SK-N-SH (cell line): ENCODE data around the gene MUC5AC.

ENCODE experiments used
- MEF2A ChIP-seq: IDR thresholded peaks from 2 replicates; pipeline ENCODE4 v1.4.0; 2012; ENCODE audit warnings: low read depth, borderline replicate concordance
- YY1 ChIP-seq: IDR thresholded peaks from 2 replicates; pipeline ENCODE4 v1.4.0; 2012; ENCODE audit warnings: low read depth, mild to moderate bottlenecking
- TF ChIP-seq, protein P1 (sequence below): fragments of 150-350 bp; IDR thresholded peaks from 2 replicates; pipeline ENCODE4 v1.6.1; 2017; ENCODE audit warnings: antibody characterized with exemption, low read length, low read depth, borderline replicate concordance
- TF ChIP-seq, protein P2 (sequence below): fragments of 200-600 bp; sonication (generic); IDR thresholded peaks from 2 replicates; pipeline ENCODE4 v1.6.1; 2017; ENCODE audit warnings: antibody characterized with exemption, mild to moderate bottlenecking, moderate library complexity

DNA sequence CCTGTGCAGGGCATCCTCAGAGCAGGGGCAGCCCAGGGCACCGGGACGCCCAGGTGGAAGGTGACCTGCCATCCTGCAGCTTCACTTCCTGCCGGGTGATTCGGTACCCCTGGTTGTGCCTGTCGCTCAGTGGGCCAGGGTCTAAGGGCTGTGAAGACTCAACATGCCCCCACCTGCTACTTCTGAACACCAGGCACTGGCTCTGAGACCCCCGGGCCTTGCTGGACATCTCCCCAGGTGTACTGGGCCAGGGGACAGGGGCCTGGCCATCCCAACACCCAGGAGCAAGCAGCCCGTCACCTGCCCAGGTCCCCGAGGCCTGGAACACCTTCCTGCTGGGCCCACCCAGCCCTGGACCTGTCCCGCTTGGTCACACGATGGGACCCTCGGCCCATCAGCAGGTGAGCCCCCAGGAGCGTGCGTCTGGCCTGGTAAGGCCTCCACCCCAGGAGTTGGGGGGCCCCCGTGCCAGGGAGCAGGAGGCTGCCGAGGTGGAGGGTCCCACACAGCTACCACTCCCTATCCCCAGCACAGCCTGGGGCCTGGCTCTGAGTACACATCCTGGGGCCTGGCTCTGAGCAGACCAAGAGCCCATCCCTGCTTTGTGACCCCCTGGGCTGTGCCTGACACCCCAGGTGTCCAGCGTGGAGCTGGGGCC lies 61.2 kb downstream of the MUC5AC start:
- TF ChIP-seq, protein P1, sequence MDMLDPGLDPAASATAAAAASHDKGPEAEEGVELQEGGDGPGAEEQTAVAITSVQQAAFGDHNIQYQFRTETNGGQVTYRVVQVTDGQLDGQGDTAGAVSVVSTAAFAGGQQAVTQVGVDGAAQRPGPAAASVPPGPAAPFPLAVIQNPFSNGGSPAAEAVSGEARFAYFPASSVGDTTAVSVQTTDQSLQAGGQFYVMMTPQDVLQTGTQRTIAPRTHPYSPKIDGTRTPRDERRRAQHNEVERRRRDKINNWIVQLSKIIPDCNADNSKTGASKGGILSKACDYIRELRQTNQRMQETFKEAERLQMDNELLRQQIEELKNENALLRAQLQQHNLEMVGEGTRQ, result no peak
- TF ChIP-seq YY1 (no peak), MEF2A (no peak)
- TF ChIP-seq, protein P2, sequence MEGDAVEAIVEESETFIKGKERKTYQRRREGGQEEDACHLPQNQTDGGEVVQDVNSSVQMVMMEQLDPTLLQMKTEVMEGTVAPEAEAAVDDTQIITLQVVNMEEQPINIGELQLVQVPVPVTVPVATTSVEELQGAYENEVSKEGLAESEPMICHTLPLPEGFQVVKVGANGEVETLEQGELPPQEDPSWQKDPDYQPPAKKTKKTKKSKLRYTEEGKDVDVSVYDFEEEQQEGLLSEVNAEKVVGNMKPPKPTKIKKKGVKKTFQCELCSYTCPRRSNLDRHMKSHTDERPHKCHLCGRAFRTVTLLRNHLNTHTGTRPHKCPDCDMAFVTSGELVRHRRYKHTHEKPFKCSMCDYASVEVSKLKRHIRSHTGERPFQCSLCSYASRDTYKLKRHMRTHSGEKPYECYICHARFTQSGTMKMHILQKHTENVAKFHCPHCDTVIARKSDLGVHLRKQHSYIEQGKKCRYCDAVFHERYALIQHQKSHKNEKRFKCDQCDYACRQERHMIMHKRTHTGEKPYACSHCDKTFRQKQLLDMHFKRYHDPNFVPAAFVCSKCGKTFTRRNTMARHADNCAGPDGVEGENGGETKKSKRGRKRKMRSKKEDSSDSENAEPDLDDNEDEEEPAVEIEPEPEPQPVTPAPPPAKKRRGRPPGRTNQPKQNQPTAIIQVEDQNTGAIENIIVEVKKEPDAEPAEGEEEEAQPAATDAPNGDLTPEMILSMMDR, result no peak
